GM19240 (cell line): ENCODE measurements around the gene SMG5.
"Not testable (repeated sequence)": the region's sequence is repeated elsewhere in the genome, so short reads cannot be mapped to it uniquely, and the experiment has no call there.

Experiments used
- DNase-seq: peaks from one replicate; pipeline ENCODE4 v3.0.0; 2011; ENCODE audit warnings: low spot score; ENCODE audit not compliant: insufficient read length

SMG5 gene

DNA sequence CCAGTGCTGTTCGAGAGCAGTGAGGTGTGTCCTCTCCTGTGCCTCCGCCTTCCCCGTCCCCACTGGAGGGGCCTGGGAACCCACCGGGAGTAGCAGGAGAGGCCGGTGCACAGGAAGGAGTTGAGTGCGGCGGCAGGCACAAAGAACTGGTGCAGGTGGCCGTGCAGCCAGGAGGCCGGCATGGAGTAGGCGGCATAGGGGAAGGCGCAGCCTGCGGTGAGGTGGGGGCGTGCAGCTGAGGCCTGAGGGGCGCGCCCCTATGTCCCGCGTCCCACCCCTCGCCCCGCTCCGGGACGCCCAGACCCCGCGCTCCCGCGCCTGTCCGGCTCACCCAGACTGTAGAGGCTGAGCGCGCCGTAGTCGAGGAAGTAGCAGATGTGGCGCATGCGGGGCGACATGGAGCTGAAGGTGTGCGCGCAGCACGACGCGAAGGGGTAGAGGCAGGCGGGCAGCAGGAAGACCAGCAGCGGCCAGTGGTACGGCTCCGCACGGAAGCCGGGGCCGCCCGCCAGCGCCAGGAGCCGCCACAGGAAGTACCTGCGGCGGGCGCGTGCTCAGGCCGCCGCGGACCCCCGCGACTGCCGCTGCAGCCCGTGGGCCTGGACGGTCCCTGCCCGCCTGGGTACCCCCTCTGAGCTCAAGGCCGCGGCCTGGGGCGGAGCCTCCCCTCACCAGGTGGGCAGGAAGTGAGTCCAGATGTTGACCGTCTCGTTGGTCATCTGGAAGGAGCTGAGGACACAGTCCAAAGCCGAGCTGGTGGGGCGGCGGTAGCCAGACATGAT, 37.0 kb downstream of the SMG5 start:
- no peak for DNase-seq

- no peak for DNase-seq
Observed at GRCh38 chr1:156244712-156245111, 37.9 kb downstream of the SMG5 start.

GRCh38 chr1:156244126-156244525, 38.5 kb downstream of the SMG5 start:
- DNase-seq, result no peak

DNA sequence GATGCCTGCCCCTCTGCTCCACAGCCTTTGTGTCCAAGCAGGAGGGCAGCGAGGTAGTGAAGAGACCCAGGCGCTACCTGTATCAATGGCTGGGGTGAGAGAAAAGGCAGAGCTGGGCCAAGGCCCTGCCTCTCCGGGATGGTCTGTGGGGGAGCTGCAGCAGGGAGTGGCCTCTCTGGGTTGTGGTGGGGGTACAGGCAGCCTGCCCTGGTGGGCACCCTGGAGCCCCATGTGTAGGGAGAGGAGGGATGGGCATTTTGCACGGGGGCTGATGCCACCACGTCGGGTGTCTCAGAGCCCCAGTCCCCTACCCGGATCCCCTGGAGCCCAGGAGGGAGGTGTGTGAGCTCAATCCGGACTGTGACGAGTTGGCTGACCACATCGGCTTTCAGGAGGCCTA, 39.9 kb downstream of the SMG5 start:
- DNase-seq, result no peak

DNA sequence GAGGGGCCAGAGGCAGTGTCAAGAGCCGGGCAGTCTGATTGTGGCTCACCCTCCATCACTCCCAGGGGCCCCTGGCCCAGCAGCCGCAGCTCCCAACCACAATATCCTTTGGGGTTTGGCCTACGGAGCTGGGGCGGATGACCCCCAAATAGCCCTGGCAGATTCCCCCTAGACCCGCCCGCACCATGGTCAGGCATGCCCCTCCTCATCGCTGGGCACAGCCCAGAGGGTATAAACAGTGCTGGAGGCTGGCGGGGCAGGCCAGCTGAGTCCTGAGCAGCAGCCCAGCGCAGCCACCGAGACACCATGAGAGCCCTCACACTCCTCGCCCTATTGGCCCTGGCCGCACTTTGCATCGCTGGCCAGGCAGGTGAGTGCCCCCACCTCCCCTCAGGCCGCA, 40.7 kb downstream of the SMG5 start, which contains the start of gene BGLAP:
TSS of gene BGLAP (plus strand) at position 259 of the 400 bp plus-strand sequence. CDS start at position 307, 48 bp downstream.
- DNase-seq, result no peak

DNA sequence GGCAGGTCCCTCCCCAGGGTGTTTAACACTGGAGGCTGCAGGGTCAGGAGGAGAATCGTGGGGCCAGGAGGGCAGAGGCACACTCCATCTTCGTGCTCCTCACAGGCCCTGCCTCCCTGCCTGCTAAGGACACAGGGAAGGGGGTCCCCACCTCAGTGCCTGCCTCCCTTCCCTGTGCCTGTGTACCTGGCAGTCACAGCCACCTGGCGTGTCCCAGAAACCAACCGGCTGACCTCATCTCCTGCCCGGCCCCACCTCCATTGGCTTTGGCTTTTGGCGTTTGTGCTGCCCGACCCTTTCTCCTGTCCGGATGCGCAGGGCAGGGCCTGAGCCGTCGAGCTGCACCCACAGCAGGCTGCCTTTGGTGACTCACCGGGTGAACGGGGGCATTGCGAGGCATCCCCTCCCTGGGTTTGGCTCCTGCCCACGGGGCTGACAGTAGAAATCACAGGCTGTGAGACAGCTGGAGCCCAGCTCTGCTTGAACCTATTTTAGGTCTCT, 41.3 kb downstream of the SMG5 start:
- DNase-seq, result no peak

- no peak for DNase-seq
Observed at GRCh38 chr1:156238248-156238647, 44.4 kb downstream of the SMG5 start.

- DNase-seq, result no peak
Observed at GRCh38 chr1:156236164-156236563, 46.5 kb downstream of the SMG5 start.

GRCh38 chr1:156233426-156234127, 49.0 kb downstream of the SMG5 start:
- no peak for DNase-seq

- DNase-seq, result no peak
Observed at GRCh38 chr1:156232201-156232894, 50.3 kb downstream of the SMG5 start.

- no peak for DNase-seq
Observed at GRCh38 chr1:156230473-156230837, 52.2 kb downstream of the SMG5 start.

DNA sequence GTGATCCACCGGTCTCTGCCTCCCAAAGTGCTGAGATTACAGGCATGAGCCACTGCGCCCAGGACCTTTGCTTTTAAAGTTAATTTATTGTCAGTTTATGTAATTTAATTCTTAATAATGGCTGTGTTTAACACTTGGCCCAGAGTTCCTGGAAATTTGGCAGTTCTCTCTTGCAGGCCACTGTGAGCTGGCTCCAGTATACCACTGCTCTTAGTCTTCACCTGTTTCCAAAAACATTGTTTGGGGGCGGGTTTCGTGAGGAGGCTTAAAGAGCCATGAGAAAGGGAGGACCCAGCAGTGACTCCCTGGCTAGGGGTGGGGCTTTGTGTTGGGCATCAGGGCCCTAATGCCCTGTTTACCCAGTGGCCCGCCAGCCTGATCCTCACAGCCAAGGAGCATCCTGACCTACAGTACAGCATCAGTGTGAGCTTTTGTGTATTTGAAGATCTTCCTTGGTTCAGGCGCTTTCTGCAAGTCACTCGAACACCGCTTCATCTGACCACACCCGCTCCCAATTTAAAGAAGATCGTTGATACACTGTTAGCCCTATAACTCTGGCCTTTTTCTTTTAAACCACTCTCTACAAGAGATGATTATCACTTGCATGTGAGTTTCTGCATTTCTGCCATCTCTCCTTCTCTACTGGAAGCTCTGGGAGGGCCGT, 52.7 kb downstream of the SMG5 start:
- DNase-seq, result no peak

DNA sequence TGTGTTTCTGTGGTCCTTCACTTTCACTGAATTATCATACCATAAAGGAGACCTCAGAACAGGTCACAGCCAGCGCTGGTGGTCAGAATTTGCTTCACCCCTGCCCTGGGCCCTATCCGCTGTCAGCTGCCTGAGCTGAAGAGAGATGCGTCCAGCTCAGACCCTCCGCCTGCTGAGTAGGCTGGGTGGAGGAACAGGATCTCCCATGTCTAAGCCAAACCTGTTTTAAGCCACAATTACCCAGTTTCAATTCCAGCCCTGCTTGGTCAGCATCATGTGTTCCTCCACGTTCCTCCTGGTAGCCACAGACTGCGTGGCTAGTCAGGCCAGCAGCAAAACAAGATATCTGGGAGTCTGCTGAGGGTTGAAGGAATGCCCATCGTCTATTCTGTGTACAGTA, 54.1 kb downstream of the SMG5 start:
- DNase-seq, result no peak

DNA sequence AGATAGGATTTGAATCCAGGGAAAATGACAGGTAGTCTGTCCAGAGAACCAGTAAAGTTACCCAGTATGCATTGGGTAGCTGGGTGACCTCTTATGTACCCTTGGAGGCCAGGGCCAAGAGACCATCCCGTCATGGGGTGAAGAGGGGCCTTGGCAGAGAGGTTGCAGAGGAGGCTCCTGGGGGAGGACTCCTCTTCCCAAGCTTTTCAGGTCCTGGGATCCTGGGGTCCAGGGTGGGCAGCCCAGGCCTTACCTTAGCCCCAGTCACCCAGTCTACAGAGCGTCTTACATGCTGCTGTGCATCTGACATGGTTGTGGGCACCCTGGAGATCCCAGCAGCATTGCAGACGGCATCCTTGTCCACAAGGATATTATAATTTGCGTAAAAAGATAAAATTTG, 55.8 kb downstream of the SMG5 start:
- no peak for DNase-seq

DNA sequence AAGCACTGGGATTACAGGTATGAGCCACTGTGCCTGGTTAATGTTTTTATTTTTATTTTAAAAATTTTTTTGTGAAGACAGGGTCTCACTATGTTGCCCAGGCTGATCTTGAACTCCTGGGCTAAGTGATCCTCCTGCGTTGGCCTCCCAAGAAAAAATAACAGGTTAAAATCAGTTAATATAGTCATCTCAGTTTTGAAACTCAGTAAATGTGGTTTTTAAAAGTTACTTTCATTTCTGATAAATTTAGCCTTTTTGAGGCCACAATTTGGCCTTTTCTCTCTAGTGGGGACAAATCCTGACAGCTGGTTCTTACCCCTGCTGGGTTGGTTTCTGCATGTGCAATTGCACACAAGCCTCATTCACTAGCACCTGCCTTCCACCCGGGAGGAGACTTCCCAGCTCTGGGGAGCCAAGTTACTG, 56.5 kb downstream of the SMG5 start:
- peak; percentile 82 for DNase-seq

- DNase-seq, result no peak
Observed at GRCh38 chr1:156225677-156226014, 57.0 kb downstream of the SMG5 start.

GRCh38 chr1:156221986-156222692, 60.5 kb downstream of the SMG5 start:
- DNase-seq, result no peak

DNA sequence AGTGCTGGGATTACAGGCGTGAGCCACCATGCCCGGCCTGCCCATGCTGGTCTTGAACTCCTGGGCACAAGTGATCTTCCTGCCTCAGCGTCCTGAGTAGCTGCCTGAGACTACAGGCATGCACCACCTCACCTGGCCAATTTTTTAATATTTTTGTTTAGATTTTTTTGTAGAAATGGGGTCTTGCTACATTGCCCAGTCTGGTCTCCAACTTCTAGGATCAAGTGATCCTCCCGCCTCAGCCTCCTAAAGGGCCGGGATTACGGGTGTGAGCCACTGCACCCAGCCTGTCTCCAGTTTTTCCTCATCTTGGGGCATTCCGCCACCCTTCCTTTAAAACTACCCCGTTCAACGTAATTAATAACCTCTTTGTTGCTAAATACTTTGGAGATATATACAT, 62.4 kb downstream of the SMG5 start:
- no peak for DNase-seq

GRCh38 chr1:156217871-156218270, 64.8 kb downstream of the SMG5 start:
- no peak for DNase-seq

DNA sequence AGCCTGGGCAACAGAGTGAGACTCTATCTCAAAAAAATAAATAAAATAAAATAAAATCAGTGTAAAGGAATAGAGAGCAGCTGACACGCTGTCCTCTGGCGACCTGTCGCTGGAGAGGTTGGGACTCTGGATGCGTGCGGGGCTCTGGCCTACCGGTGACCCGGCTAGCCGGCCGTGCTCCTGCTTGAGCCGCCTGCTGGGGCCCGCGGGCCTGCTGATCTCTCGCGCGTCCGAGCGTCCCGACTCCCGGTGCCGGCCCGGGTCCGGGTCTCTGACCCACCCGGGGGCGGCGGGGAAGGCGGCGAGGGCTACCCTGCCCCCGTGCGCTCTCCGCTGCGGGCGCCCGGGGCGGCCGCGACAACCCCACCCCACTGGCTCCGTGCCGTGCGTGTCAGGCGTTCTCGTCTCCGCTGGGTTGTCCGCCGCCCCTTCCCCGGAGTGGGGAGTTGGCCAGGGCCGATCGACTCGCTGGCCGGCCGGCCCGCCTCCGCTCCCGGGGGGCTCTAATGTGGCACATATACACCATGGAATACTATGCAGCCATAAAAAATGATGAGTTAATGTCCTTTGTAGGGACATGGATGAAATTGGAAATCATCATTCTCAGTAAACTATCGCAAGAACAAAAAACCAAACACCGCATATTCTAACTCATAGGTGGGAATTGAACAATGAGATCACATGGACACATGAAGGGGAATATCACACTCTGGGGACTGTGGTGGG, 66.1 kb downstream of the SMG5 start:
- DNase-seq, result not testable (repeated sequence)
